ENCODE results near the gene UQCR10. TPM values are rescaled to one million over a fixed set of nuclear protein-coding genes. Genes with fewer than 3 reads are reported as not detected.

Gene UQCR10
- total RNA-seq, 1 donor from 2014 or later = 35.7 TPM

DNA sequence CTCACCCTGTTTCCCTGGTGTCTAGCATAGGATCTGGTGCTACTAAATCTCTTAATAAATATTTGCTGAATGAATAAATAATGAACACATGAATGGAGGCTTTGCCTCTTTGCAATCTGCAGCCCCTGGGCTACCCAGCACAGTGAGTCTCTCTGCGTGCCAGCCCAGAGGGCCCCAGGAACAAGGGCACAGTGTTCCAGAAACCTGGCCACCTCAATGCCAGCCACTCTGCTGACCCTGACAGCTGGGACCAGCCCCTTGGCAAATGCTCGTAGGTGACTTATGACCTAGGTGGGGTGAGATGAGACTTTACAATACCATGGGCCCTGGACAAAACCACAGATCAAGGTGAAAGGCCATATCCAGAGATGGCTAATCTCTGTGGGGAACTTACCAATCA, 31.6 kb downstream of the UQCR10 start:
- DNase-seq = no peak

DNA sequence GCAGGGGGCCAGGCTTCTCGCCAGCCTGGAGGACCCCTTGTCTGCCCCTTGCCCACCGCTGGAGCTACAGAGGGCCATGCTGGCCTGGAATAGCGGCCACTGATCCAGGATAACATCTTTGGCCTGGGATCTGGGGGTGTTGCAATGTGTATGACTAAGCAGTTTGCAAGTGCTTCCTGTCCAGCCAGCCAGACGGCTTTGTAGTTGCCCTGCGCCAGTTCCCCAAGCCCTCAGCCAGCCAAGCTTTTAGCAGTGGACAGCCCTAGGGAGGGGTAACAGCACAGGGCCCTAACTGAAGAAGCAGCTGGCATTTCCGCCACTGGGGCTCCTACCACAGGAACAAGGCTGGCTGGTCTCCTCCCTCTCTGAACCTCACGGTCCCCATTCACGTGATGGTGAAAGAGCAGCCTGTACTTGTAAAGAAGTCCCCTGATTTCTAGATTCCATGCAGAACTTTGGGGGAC, 32.1 kb downstream of the UQCR10 start:
- DNase-seq = peak; percentile 45

DNA sequence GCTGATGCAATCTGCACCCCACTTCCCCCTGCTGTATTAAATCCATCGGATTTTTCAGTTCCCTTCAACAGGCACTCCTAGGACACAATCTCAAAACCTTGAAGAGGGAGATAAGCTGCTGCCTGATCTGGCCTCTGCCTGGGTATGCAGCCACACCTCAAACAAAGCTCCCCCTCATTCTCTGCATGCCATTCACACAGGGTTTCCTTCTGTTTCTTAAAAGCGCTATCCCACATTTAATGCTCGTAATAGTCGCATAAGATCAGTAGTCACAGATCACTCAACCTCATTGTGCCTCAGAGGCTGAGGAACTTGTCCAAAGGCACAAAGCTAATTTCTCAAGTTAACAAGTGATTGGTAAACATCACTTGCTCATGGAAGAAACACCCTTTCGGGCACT, 34.0 kb downstream of the UQCR10 start:
- DNase-seq = no peak

DNA sequence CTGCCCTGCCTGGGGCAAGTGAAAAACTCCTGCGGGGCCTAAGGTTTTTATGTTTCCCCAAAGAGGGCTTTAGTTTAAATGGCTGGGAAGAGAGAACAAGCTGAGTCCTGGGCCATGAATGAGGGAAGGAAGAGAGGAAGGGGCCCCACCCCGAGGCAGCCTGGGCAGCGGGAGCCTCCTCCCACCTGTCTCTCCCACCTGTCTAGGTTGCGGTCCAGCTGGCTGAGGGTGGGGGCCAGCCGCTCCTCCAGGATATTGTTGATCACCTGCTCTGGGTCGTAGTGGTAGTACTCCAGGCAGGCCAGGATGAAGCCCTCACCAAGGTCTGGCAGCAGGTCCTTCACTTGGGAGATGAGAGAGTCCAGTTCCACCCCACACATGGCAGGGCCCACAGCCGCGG, 34.6 kb downstream of the UQCR10 start:
- no peak for DNase-seq

DNA sequence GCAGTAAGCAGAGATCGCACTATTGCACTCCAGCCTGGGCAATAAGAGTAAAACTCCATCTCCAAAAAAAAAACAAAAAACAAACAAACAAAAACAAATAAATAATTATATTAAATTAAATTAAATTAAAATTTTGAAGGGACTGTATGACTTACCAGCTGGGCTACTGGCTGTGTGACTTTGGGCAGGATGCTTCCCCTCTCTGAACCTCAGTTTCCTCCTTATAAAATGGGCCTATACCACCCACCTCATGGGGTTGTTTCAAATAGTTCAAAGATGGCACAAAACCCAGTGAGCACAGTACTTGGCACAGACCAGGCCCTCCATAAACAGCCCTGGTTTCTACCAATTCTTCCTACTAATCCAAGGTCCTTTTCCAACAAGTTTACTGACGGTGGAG, 36.0 kb downstream of the UQCR10 start:
- no peak for DNase-seq

DNA sequence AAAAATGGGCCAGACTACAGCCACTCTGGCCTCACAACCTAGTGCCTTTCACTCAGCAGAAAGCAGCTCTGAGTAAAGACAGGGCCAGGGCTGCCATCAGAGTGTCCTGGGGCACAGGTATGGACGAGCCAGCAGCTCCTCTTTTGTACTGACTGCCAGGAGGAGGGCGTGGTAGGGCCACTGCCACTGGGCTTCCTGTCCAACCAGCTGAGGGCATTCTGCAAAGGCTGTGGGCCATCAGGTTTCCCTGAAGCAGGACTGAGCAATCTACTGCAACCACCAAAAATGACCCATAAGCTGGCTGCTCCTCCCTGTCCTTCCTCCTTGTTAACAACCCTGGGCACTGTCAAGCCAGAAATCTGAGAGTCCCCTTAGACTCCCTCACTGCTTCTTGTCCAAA, 37.8 kb downstream of the UQCR10 start:
- DNase-seq = no peak

DNA sequence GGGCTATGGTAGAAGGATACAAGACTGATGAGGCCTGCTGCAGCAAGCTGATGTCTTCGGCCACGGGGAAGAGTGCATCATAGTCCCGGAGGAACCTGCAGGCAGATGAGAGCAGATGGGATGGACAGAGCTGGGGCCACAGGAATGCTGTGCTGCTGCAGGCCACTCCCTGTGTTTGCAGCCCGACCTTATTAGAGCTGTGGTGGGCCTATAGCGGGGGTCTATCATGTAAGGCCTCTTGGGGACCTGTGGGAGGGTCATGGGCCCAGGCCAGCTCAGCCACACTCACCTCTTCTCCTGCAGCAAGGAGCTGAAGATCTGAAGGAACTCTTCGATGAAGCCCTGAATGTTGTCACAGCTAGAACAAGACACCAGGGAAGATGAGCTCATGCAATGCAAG, 39.0 kb downstream of the UQCR10 start:
- DNase-seq = no peak

DNA sequence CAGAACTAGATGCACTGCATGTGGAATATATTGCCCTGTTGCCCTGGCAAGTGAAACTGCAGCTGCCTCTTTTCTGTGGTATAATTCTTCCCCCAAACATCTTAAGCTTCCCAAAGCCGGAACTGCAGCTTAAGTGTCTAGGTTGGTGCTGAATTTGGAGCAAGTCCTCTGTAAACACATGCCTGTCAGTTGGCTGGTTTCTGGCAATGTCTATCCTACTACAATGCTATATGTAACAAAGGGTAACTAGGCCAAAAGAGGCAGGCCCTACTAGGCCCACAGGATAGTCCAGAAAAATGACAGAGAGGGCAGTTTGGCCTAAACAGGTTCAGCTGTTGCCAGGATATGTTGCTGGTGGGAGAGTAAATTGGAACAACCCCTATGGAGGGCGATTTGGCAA, 43.0 kb downstream of the UQCR10 start:
- no peak for DNase-seq

DNA sequence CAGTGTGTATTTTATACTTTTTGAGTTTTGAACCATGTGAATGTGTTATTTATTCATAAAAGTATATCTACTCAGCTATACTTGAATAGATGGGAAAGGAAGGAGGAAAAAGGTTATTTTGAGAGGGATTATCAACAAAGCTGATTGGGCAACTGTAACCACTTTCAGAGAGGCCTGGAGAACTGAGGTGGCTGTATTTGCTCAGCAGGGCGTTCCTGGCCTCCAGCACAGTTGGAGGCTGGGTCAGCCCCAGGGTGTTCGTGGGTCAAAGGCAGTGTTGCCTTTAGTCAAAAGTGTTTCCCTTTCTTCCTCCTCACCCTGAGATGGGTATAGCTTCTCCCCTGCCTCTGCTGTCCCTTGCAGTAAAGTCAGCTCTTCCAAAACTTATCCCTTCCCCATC, 44.2 kb downstream of the UQCR10 start:
- no peak for DNase-seq

DNA sequence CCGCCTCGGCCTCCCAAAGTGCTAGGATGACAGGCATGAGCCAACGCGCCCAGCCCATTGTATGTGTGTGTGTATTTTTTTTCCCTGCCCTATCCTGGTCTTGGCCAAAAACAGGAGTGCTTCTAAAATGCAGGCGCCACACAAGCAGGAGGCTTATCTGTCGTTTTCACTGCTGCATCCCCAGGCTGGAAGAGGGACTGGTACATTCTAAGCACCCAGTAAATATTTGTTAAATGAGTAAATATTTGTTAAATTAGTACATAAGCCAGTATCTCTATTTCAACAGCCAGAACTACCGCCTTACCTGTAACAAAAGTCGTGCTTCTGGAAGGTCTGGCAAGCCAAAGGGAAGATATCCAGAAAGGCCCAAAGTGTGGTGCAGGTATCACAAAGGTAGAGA, 46.0 kb downstream of the UQCR10 start:
- DNase-seq = no peak

DNA sequence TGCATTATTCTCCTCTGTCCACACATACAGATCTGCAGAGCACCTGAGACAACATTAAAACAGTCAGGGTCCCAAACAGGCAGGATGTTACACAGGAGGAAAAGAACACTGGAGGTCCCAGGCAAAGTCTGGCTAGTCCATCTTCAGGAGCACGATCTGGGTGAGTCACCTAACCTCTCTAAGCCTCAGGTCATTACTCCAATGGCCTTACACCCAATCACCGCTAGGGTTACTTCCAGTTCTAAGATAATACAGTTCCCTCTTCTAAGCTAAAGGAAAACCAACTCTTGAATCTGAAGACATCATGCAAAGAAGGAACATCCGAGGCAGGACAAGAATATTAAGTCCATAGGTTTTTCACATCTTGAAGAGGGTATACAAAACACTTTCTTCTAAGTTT, 46.4 kb downstream of the UQCR10 start:
- DNase-seq = no peak

DNA sequence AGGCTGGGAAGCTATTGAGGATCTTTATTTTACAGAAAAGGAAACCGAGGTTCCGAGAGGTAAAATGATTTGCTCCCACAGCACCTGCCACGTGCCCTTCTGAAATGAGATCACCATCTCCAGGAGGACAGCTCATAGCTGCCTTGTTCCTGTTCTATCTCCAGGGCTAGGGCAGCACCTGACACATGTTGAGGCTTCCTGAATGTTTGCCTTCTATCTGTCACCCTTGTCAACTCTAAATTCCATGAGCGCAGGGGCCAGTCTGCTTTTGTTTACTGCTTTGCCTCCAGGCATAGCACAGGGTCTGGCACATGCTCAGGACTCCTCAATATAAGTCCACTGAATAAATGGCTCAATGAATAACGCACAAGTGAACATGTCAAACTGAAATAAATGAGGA, 46.8 kb downstream of the UQCR10 start:
- DNase-seq = no peak

DNA sequence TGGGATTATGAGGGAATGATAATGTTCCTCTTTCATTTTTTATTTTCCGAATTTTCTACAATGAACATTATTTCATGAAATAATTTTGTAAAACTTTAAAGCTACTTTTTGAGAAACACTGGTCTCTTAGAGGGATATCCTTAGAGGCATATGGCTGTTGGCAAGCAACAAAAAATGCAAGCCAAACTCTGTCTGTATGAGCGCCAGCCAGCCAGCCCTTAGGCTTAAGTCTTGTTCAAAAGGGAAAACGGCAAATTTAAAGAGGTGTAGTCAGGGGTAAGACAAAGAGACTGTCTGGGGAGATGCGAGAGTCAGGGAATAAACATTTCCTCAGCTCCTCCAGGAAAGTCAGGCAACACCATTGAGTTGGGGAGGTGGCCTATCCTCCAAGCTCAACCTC, 48.4 kb downstream of the UQCR10 start:
- DNase-seq = no peak

DNA sequence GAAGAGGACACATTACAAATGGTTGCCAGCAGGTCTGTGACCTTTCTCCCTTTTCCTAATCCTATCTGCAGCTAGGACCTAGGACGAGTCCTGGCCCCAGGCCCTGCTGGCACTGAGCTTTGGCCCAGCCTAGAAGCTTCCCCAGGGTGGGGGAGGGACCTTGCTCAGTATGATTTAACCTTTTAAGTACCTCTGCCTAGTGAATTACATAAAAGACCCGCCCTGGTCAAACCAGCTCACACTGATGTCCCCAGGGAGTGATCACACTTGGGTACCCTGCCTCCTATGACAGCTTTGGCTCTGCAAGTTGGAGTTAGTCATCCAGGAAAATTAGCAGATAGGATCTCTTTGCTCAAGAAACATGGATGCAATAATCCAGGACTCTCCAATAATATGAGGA, 49.0 kb downstream of the UQCR10 start:
- no peak for DNase-seq

DNA sequence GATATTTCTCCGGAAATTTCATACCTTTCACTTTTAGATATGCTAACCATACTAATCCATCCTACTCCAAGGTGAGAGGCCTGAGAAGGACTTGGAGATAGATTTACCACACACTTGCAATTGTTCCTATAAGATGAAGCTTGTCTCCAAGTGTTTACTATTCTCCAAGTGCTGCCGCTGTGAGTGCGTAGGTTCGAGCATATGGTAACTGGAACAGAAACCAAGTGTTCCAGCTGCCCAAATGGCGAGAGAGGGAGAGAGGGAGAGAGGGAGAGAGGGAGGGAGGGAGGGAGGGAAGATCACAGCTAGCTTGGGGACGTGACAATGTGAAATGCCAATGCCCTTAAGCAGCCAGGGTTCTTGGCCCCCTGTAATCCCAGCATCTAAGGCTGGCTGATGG, 49.4 kb downstream of the UQCR10 start:
- peak; percentile 62 for DNase-seq

DNA sequence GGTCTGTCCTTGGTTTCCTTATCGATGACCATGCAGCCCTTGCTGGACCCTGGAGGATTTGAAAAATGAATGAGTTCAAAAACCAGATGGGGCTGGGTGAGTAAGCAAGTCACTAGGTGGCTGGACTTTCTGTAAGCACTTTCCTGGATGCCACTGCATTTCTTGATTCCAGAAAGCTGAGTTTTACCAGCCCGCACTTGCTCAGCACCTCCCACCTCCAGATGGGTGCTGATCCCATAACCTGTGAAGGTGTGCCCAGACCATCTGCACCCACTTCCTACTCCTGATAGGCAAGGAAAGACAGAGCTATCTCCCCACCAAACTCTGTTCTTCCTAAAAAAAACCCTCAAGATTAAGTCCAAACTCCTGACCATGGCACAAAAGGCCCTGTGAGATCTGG, 49.8 kb downstream of the UQCR10 start:
- DNase-seq = no peak

DNA sequence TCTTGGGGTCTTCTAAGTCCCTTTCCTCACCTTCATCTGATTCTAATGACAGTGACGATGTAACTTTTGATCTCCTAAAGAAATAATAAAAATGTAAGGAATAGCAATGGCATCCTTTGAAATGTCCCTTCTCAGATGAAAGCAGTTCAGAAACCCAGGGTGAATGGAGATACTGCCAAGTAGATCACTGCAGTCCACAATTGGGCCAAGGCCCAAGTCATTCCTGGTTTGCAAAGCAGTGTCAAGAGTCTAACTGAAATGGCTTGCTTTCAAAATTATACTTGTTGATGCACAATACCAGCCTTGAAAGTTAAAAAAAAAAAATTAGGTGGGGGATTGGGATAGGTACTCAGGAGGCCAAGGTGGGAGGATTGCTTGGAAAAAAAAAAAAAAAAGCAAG, 50.6 kb downstream of the UQCR10 start:
- no peak for DNase-seq

DNA sequence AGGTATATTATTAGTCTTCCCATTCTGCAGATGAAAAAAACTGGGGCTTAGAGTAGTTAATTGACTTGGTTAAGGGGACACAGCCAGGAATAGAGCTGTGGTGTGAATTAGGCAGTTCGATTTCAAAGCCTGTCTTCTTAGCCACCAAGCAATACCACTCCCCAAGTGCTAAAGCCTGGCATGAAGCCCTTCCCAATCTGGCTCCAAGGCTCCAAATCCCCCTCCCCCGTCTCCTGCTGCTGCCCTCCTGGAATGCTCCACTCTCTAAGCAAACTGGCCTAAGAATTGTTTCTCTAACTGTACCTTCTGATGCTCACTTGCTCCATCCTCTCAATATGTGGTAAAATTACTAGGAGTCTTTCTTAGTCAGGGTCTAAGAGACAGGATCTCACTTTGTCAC, 52.3 kb downstream of the UQCR10 start:
- no peak for DNase-seq

Small RNA genes lying within 50 kb of the gene (small RNA-seq; reads per million reads assigned to genes)
- gene RF00019 = not detected

Other genes with a start within 250 kb of the UQCR10 start
- gene THOC5, start 213.6 kb upstream of the UQCR10 start, total RNA-seq = 33.5 TPM
- 65.4 TPM for gene NIPSNAP1, start 186.3 kb upstream of the UQCR10 start, total RNA-seq
- 41.6 TPM for gene NF2, start 163.7 kb upstream of the UQCR10 start, total RNA-seq
- gene CABP7, start 47.4 kb upstream of the UQCR10 start, total RNA-seq = 1.1 TPM
- gene ZMAT5, start 362 bp upstream of the UQCR10 start, total RNA-seq = 10.3 TPM
- 12.9 TPM for gene ASCC2, start 70.9 kb downstream of the UQCR10 start, total RNA-seq
- 72.7 TPM for gene MTMR3, start 115.8 kb downstream of the UQCR10 start, total RNA-seq

Measured in occipital lobe (tissue), 3 donors.